HepG2 (cell line): ENCODE results near the gene USP8.

ENCODE experiments used
- BCL3 ChIP-seq: sonication (generic); formaldehyde crosslinking; IDR thresholded peaks from 2 replicates; pipeline ENCODE4 v1.5.1; 2020; ENCODE audit warnings: mild to moderate bottlenecking, missing genetic modification reagents, moderate library complexity
- CTCF ChIP-seq: sonication (generic); formaldehyde crosslinking; IDR thresholded peaks from 2 replicates; pipeline ENCODE4 v1.5.0; 2020; ENCODE audit warnings: mild to moderate bottlenecking, missing genetic modification reagents, moderate library complexity
- E2F5 ChIP-seq: sonication (generic); formaldehyde crosslinking; conservative IDR thresholded peaks from 2 replicates; pipeline ENCODE4 v1.4.0; 2020; ENCODE audit warnings: missing genetic modification reagents
- EP300 ChIP-seq, 3 experiments: sonication (generic) in 1 of 3; formaldehyde crosslinking in 1 of 3; IDR thresholded peaks; 2 replicates each; pipeline versions ENCODE4 v1.5.1 to v1.6.1; 2011 to 2020; ENCODE audit warnings: low read depth in 2 of 3, low read length in 2 of 3, borderline replicate concordance in 1 of 3, improper control_type of control experiment in 1 of 3, mild to moderate bottlenecking in 1 of 3, missing genetic modification reagents in 1 of 3, moderate library complexity in 1 of 3
- FOXP1 ChIP-seq, 2 experiments: fragments of 450-650 bp in 1 of 2; IDR thresholded peaks; 2 replicates each; pipeline ENCODE4 v1.6.1; 2017 to 2018; ENCODE audit warnings: antibody characterized with exemption in 1 of 2
- NFIC ChIP-seq: IDR thresholded peaks from 2 replicates; pipeline ENCODE4 v1.6.1; 2012; ENCODE audit warnings: mild to moderate bottlenecking, low read length, inconsistent platforms
- POLR2AphosphoS5 ChIP-seq: IDR thresholded peaks from 2 replicates; pipeline ENCODE4 v1.6.1; 2012; ENCODE audit warnings: low read depth, low read length
- SPEN ChIP-seq: sonication (generic); formaldehyde crosslinking; IDR thresholded peaks from 2 replicates; pipeline ENCODE4 v1.5.1; 2020; ENCODE audit warnings: low read depth, mild to moderate bottlenecking, missing genetic modification reagents
- TFAP4 ChIP-seq: sonication (generic); IDR thresholded peaks from 2 replicates; pipeline ENCODE4 v1.6.1; 2016; ENCODE audit warnings: low read depth, borderline replicate concordance
- TSC22D2 ChIP-seq: sonication (generic); formaldehyde crosslinking; IDR thresholded peaks from 2 replicates; pipeline ENCODE4 v1.5.1; 2020; ENCODE audit warnings: missing genetic modification reagents, mild to moderate bottlenecking, borderline replicate concordance
- UBTF ChIP-seq: sonication (generic); formaldehyde crosslinking; IDR thresholded peaks from 2 replicates; pipeline ENCODE4 v1.4.0; 2020; ENCODE audit warnings: mild to moderate bottlenecking, missing genetic modification reagents
- USF2 ChIP-seq, 2 experiments: sonication (generic) in 1 of 2; formaldehyde crosslinking in 1 of 2; IDR thresholded peaks; 2 replicates each; pipeline versions ENCODE4 v1.5.1 to v1.6.1; 2011 to 2020; ENCODE audit warnings: borderline replicate concordance in 1 of 2, low read depth in 1 of 2, low read length in 1 of 2, mild to moderate bottlenecking in 1 of 2, missing genetic modification reagents in 1 of 2, moderate library complexity in 1 of 2
- ZNF839 ChIP-seq: sonication (generic); formaldehyde crosslinking; IDR thresholded peaks from 2 replicates; pipeline ENCODE4 v1.4.0; 2020; ENCODE audit warnings: missing genetic modification reagents, mild to moderate bottlenecking, borderline replicate concordance

- no peak for TF ChIP-seq EP300 (IDR thresholded peaks at IDR 0.05; ENCODE audit: low read depth in 2 of 2, low read length in 2 of 2)
- no peak for TF ChIP-seq EP300 (CRISPR knock-in tag; IDR thresholded peaks at IDR 0.05; ENCODE audit: borderline replicate concordance)
- no peak for TF ChIP-seq BCL3
- TF ChIP-seq FOXP1 (IDR thresholded peaks at IDR 0.05) = no peak
- no peak for TF ChIP-seq FOXP1 (CRISPR knock-in tag; IDR thresholded peaks at IDR 0.05)
- no peak for TF ChIP-seq POLR2AphosphoS5
- TF ChIP-seq E2F5 = no peak
- TF ChIP-seq UBTF (CRISPR knock-in tag) = no peak
- TF ChIP-seq NFIC = no peak
- TF ChIP-seq SPEN (CRISPR knock-in tag) = no peak
- TF ChIP-seq USF2 (IDR thresholded peaks at IDR 0.05; ENCODE audit: low read depth, low read length) = no peak
- no peak for TF ChIP-seq USF2 (CRISPR knock-in tag; IDR thresholded peaks at IDR 0.05; ENCODE audit: borderline replicate concordance)
- TF ChIP-seq TFAP4 = no peak
- TF ChIP-seq CTCF = no peak
- no peak for TF ChIP-seq TSC22D2 (CRISPR knock-in tag)
- TF ChIP-seq ZNF839 (CRISPR knock-in tag) = no peak
Observed at GRCh38 chr15:50426428-50426827, 2.2 kb downstream of the USP8 start.
